ENCODE results near the gene DYNLRB2. TPM values are rescaled to one million over a fixed set of nuclear protein-coding genes. Genes with fewer than 3 reads are reported as not detected.

The DYNLRB2 gene
- not detected for total RNA-seq

GRCh38 chr16:80540516-80541305 lies at the start of gene DYNLRB2:
Gene DYNLRB2 (plus strand): TSS chr16:80540993. CDS start chr16:80541077, 84 bp downstream.
- no peaks in the 10 kb centered on the region for H3K27me3 Mint-ChIP-seq (ENCODE audit: low read depth)
- no peaks in the 10 kb centered on the region for H3K36me3 Mint-ChIP-seq (ENCODE audit: insufficient read depth)
- DNase-seq (peak; percentile 87), ATAC-seq (peak; percentile 93 to 96)
- H3K9me3 Mint-ChIP-seq, result no peaks in the 10 kb centered on the region
- peak within 1 kb of the TSS; percentile 88 for H3K4me3 Mint-ChIP-seq
- peaks cover 15% of the 10 kb centered on the region for H3K4me1 Mint-ChIP-seq (ENCODE audit: low read depth)

- DNase-seq (no peak), ATAC-seq (peak; percentile 46 to 48)
- H3K36me3 Mint-ChIP-seq (ENCODE audit: insufficient read depth), result no peaks in the 10 kb centered on the region
- H3K4me1 Mint-ChIP-seq (ENCODE audit: low read depth), result peaks cover 6% of the 10 kb centered on the region
- H3K4me3 Mint-ChIP-seq, result no peak overlapping the region
- peaks cover 6% of the 10 kb centered on the region for H3K27me3 Mint-ChIP-seq (ENCODE audit: low read depth)
- peaks cover 4% of the 10 kb centered on the region for H3K9me3 Mint-ChIP-seq
These were observed 40.5 kb upstream of the DYNLRB2 start for GRCh38 chr16:80500116-80500859.

DNA sequence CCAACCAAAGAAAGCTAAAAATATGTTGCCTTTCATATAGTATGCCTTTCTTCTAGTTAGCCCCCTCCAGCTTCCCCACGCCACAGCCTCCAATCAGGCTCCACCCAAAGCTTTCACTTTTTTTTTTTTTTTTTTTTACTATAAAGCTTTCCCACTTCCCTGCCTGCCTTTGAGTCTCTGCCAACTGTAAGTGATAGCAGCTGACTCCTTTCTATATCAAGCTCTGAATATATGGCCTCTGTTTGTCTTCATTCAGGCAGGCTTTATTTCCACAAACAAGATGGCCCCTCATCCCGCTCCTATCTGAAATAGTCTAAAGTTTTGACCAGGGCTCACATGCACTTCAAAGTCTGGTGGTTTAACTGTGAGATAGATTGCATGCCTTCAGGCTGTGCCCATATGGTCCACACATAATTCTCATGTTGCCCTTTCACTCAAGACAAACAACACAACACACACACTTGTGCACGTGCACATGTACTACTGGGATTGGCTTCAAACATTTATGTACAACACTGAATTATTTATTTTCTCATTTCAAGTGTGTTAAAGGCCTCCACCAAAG lies 39.8 kb upstream of the DYNLRB2 start:
- H3K27me3 Mint-ChIP-seq (ENCODE audit: low read depth), result peaks cover 3% of the 10 kb centered on the region

DNA sequence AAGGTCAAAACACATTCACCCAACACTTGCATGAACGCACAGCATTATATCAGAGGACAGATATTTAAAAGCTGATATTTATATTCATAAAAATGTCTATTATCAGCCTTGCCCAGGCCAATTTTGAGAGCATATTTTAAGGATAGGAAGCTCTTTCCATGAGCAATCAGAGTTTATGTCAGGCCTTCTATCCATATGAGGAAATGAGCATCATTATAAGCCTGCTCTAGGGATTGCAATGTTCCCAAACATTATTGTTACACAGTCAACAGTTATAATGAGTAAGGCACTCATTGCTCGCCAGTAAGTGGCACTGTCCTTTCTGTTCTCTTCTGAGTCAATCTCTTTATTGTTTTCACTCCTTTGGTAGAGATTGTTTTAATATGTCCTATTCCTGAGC lies 37.7 kb upstream of the DYNLRB2 start:
- H3K4me3 Mint-ChIP-seq, result no peak overlapping the region
- H3K9me3 Mint-ChIP-seq, result peaks cover 4% of the 10 kb centered on the region
- H3K4me1 Mint-ChIP-seq (ENCODE audit: low read depth), result peaks cover 6% of the 10 kb centered on the region
- peaks cover 9% of the 10 kb centered on the region for H3K27me3 Mint-ChIP-seq (ENCODE audit: low read depth)
- no peak for DNase-seq
- H3K36me3 Mint-ChIP-seq (ENCODE audit: insufficient read depth), result no peaks in the 10 kb centered on the region
- no peak for ATAC-seq

More for the DNA sequence above, 39.8 kb upstream of the DYNLRB2 start:
- no peak for DNase-seq
- H3K4me3 Mint-ChIP-seq, result no peak overlapping the region
- ATAC-seq, result no peak
- H3K36me3 Mint-ChIP-seq (ENCODE audit: insufficient read depth), result no peaks in the 10 kb centered on the region
- H3K9me3 Mint-ChIP-seq, result peaks cover 4% of the 10 kb centered on the region
- H3K4me1 Mint-ChIP-seq (ENCODE audit: low read depth), result peaks cover 6% of the 10 kb centered on the region

DNA sequence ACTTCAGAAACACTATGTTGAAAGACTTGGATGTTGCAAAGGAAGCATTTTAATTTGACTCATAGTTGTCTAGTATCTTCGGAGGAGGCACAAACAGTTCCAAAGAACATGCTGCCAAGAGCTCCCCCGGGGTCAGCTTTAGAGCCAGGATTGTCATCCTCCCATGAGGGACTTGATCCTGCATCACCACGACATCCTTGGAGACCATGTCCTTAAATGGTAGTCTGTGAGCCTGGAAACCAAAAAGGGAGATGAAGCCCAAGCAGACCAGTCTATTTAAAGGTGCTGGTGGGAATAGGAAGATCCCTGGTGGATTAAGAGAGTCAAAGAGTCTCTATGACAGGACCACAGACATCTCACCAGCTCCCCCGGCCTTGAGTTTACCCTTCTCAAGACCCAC lies 33.3 kb upstream of the DYNLRB2 start:
- no peak for ATAC-seq
- H3K9me3 Mint-ChIP-seq, result peaks cover 4% of the 10 kb centered on the region
- no peak overlapping the region for H3K4me3 Mint-ChIP-seq
- H3K4me1 Mint-ChIP-seq (ENCODE audit: low read depth), result peaks cover 2% of the 10 kb centered on the region
- peaks cover 22% of the 10 kb centered on the region for H3K27me3 Mint-ChIP-seq (ENCODE audit: low read depth)
- no peaks in the 10 kb centered on the region for H3K36me3 Mint-ChIP-seq (ENCODE audit: insufficient read depth)
- no peak for DNase-seq

DNA sequence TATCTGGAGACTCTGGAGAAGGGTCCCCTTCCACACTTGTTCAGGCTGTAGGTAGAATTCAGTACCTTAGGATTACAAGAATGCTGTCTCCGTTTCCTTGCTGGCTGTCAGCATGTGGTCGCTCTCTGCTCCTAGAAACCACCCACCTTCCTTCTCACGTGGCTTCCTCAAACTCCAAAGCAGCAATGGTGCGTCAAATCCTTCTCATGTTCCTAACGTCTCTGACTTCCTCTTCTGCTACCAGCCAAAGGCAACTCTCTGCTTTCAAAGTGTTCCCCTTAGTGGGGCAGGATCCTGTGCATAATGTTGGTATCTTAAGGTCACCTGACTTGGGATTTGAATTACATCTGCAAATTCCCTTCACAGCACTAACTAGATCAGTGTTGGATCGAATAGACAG lies 30.9 kb upstream of the DYNLRB2 start:
- H3K36me3 Mint-ChIP-seq (ENCODE audit: insufficient read depth), result no peaks in the 10 kb centered on the region
- no peak for DNase-seq
- ATAC-seq, result no peak
- H3K27me3 Mint-ChIP-seq (ENCODE audit: low read depth), result peaks cover 34% of the 10 kb centered on the region
- H3K4me1 Mint-ChIP-seq (ENCODE audit: low read depth), result peaks cover 2% of the 10 kb centered on the region
- no peaks in the 10 kb centered on the region for H3K9me3 Mint-ChIP-seq
- no peak overlapping the region for H3K4me3 Mint-ChIP-seq

DNA sequence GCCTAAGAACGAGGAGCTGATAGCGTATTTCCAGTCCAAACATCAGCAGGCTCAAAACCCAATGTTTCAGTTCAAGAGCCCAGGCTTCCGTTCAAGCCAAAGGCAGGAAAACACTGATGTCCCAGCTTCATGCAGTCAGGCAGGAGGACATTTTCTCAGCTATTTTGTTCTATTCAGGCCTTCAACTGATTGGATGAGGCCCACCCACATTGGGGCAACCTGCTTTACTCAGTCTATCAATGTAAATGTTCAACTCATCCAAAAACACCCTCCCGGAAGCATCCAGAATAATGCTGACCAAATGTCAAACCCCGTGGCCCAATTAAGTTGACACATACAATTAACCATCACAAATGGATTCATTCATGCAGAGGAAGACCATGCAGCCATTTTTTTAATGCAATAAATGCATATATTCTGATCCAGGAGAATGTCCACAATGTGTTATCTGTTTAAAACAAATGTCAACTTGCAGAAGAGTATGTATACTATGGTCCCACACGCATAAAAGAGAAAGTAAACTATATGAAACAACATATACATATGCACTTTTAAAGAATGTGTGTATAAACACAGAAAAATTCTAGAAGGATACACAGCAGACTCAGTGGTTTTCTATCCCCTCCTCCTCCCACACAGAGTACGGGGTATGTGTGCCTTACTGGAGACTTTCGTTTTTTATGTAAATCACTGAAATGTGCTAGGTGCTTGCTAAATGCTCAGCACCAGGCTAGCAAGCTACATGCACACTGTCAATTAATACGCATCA lies 28.8 kb upstream of the DYNLRB2 start:
- no peak overlapping the region for H3K4me3 Mint-ChIP-seq
- peaks cover 31% of the 10 kb centered on the region for H3K27me3 Mint-ChIP-seq (ENCODE audit: low read depth)
- peaks cover 2% of the 10 kb centered on the region for H3K4me1 Mint-ChIP-seq (ENCODE audit: low read depth)
- H3K36me3 Mint-ChIP-seq (ENCODE audit: insufficient read depth), result no peaks in the 10 kb centered on the region
- no peaks in the 10 kb centered on the region for H3K9me3 Mint-ChIP-seq
- DNase-seq (no peak), ATAC-seq (no peak)

DNA sequence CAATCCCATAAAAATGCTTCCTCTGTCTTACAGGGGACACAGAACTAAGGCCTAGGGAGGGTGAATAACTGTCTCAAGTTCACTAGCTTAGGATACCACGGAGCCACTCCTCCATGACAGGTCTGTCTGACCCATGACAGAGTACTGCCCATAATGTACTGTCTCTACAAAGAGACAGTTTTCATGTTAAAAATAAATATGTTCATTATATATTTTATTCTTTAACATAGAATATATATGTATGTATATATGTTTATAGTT lies 28.3 kb upstream of the DYNLRB2 start:
- Mint-ChIP-seq H3K4me1 (ENCODE audit: low read depth) (peaks cover 4% of the 10 kb centered on the region), H3K4me3 (no peak overlapping the region), H3K36me3 (ENCODE audit: insufficient read depth) (no peaks in the 10 kb centered on the region), H3K27me3 (ENCODE audit: low read depth) (peaks cover 31% of the 10 kb centered on the region), H3K9me3 (no peaks in the 10 kb centered on the region)
- DNase-seq (no peak), ATAC-seq (no peak)

GRCh38 chr16:80515374-80515773 lies 25.4 kb upstream of the DYNLRB2 start:
- Mint-ChIP-seq H3K4me1 (ENCODE audit: low read depth) (peaks cover 15% of the 10 kb centered on the region), H3K27me3 (ENCODE audit: low read depth) (peaks cover 22% of the 10 kb centered on the region), H3K36me3 (ENCODE audit: insufficient read depth) (no peaks in the 10 kb centered on the region), H3K4me3 (no peak overlapping the region), H3K9me3 (no peaks in the 10 kb centered on the region)
- DNase-seq (no peak), ATAC-seq (no peak)

DNA sequence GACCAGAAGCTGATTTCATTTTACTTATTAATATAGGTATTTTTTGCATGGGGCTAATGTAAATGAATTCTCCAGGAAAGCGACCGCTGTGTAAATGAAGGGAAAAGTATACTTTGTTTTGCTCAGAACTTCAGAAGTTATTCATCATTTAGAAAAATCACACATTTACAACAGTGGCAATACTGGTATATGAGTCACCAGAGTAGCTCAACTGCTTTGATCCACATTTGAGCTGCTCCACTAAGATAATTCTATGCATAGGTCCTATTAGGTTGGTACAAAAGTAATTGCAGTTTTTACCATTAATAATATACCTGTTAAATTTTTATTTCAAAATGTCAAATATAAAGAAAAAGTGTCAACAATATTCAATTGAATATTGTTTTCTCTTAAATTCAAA lies 22.9 kb upstream of the DYNLRB2 start:
- peaks cover 18% of the 10 kb centered on the region for H3K27me3 Mint-ChIP-seq (ENCODE audit: low read depth)
- no peak overlapping the region for H3K4me3 Mint-ChIP-seq
- H3K36me3 Mint-ChIP-seq (ENCODE audit: insufficient read depth), result no peaks in the 10 kb centered on the region
- DNase-seq (no peak), ATAC-seq (peak; percentile 64 to 70)
- peaks cover 15% of the 10 kb centered on the region for H3K4me1 Mint-ChIP-seq (ENCODE audit: low read depth)
- H3K9me3 Mint-ChIP-seq, result no peaks in the 10 kb centered on the region

DNA sequence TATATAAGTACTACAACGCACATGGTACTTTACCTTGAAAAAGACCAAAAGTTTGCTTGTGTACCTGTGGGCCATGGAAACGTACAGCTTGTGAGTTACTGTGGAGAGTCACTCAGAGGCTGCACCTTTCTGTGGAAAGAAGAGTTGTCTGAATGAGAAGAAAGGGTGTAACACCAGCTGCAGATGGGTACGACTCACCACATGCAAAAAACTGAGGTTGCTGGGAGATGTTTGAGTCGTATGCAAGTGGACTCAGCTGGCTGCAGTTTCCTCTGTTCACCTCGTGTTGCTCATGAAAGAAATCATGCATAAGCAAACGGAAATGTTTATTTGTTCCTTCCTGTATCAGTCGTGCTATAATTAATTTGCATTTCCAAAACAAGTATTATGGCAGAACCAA lies 22.4 kb upstream of the DYNLRB2 start:
- no peak overlapping the region for H3K4me3 Mint-ChIP-seq
- H3K36me3 Mint-ChIP-seq (ENCODE audit: insufficient read depth), result no peaks in the 10 kb centered on the region
- H3K4me1 Mint-ChIP-seq (ENCODE audit: low read depth), result peaks cover 15% of the 10 kb centered on the region
- ATAC-seq (peak; percentile 79), DNase-seq (no peak)
- no peaks in the 10 kb centered on the region for H3K9me3 Mint-ChIP-seq
- peaks cover 14% of the 10 kb centered on the region for H3K27me3 Mint-ChIP-seq (ENCODE audit: low read depth)

GRCh38 chr16:80519189-80519588 lies 21.6 kb upstream of the DYNLRB2 start:
- no peak for DNase-seq
- H3K27me3 Mint-ChIP-seq (ENCODE audit: low read depth), result peaks cover 9% of the 10 kb centered on the region
- H3K4me3 Mint-ChIP-seq, result peak overlapping the region; percentile 5
- H3K9me3 Mint-ChIP-seq, result no peaks in the 10 kb centered on the region
- no peak for ATAC-seq
- H3K36me3 Mint-ChIP-seq (ENCODE audit: insufficient read depth), result no peaks in the 10 kb centered on the region
- peaks cover 15% of the 10 kb centered on the region for H3K4me1 Mint-ChIP-seq (ENCODE audit: low read depth)

DNA sequence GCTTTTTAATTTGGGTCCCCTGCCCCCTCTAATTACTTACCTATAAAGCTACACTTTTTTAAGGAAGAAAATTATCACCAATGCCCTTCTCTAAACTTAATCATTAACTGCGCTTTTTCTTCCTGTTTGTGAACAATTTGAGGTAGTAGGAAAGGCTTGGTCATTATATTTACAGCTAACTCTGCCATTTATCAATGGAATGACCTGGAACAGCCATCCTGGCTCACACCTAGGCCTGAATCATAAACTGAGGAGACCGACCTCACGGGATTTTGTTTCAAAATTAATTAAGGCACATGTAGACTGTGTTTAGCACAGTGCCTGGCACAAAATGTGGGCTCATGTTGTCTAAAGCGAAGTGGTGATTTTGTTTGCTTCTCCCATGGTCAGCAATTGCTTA lies 15.4 kb upstream of the DYNLRB2 start:
- ATAC-seq (no peak), DNase-seq (no peak)
- no peaks in the 10 kb centered on the region for H3K4me1 Mint-ChIP-seq (ENCODE audit: low read depth)
- H3K27me3 Mint-ChIP-seq (ENCODE audit: low read depth), result peaks cover 2% of the 10 kb centered on the region
- H3K9me3 Mint-ChIP-seq, result no peaks in the 10 kb centered on the region
- no peaks in the 10 kb centered on the region for H3K36me3 Mint-ChIP-seq (ENCODE audit: insufficient read depth)
- no peak overlapping the region for H3K4me3 Mint-ChIP-seq

GRCh38 chr16:80526418-80527061 lies 14.3 kb upstream of the DYNLRB2 start:
- Mint-ChIP-seq H3K36me3 (ENCODE audit: insufficient read depth) (no peaks in the 10 kb centered on the region), H3K4me3 (no peak overlapping the region), H3K9me3 (no peaks in the 10 kb centered on the region), H3K27me3 (ENCODE audit: low read depth) (peaks cover 2% of the 10 kb centered on the region), H3K4me1 (ENCODE audit: low read depth) (no peaks in the 10 kb centered on the region)
- ATAC-seq (no peak), DNase-seq (peak; percentile 49)

Measured in activated T-cell treated with anti-CD3 and anti-CD28 coated beads, Interleukin-2, amount 50 U/mL, for 4 hours (primary cell).